HepG2 (cell line): ENCODE measurements around the gene RFX2. TPM values are rescaled to one million over a fixed set of nuclear protein-coding genes. Genes with fewer than 3 reads are reported as not detected.

Experiments
- BCL6 ChIP-seq: IDR thresholded peaks from 2 replicates; pipeline ENCODE4 v1.6.1; 2016; ENCODE audit warnings: missing genetic modification reagents, missing compliant biosample characterization
- FOXC1 ChIP-seq: sonication (generic); formaldehyde crosslinking; IDR thresholded peaks from 2 replicates; pipeline ENCODE4 v1.8.0; 2022; ENCODE audit warnings: mild to moderate bottlenecking, missing genetic modification reagents, borderline replicate concordance
- HDAC6 ChIP-seq: fragments of 200-600 bp; sonication (generic); IDR thresholded peaks from 2 replicates; pipeline ENCODE4 v1.7.0; 2017; ENCODE audit warnings: mild to moderate bottlenecking, antibody characterized with exemption, low read length, low read depth
- HOXA3 ChIP-seq: sonication (generic); formaldehyde crosslinking; IDR thresholded peaks from 2 replicates; pipeline ENCODE4 v1.5.0; 2020; ENCODE audit warnings: missing genetic modification reagents
- KIAA2018 ChIP-seq: sonication (generic); formaldehyde crosslinking; IDR thresholded peaks from 2 replicates; pipeline ENCODE4 v1.5.0; 2020; ENCODE audit warnings: mild to moderate bottlenecking, missing genetic modification reagents, borderline replicate concordance
- MXI1 ChIP-seq: IDR thresholded peaks from 3 replicates; pipeline ENCODE4 v1.6.1; 2012; ENCODE audit warnings: low read depth, low read length, inconsistent platforms, borderline replicate concordance
- NFE2L1 ChIP-seq: sonication (generic); formaldehyde crosslinking; IDR thresholded peaks from 2 replicates; pipeline ENCODE4 v1.4.0; 2020; ENCODE audit warnings: missing genetic modification reagents, mild to moderate bottlenecking, borderline replicate concordance
- ZFP41 ChIP-seq: sonication (generic); formaldehyde crosslinking; IDR thresholded peaks from 2 replicates; pipeline ENCODE4 v1.4.0; 2020; ENCODE audit warnings: mild to moderate bottlenecking, missing genetic modification reagents, borderline replicate concordance
- ZNF318 ChIP-seq: sonication (generic); formaldehyde crosslinking; IDR thresholded peaks from 2 replicates; pipeline ENCODE4 v1.4.0; 2020; ENCODE audit warnings: mild to moderate bottlenecking, missing genetic modification reagents
- ZNF335 ChIP-seq: sonication (generic); formaldehyde crosslinking; IDR thresholded peaks from 2 replicates; pipeline ENCODE4 v1.4.0; 2020; ENCODE audit warnings: missing genetic modification reagents
- ZNF530 ChIP-seq: sonication (generic); formaldehyde crosslinking; IDR thresholded peaks from 2 replicates; pipeline ENCODE4 v1.5.0; 2020; ENCODE audit warnings: low read depth, mild to moderate bottlenecking, missing genetic modification reagents
- polyA plus RNA-seq, 8 experiments: library from polyadenylated mRNA; depleted of rRNA in 3 of 8; stranded (reverse) in 7 of 8; unstranded in 1 of 8; fragments of >200 nt; fragmentation: Illumina TruSeq in 4 of 8; extraction: Trizol in 4 of 8; gene quantifications; 2 replicates each; pipeline versions ENCODE4 v1.2.1 to v1.2.3, GENCODE V29; 2011 to 2016; ENCODE audit warnings: low read depth in 4 of 8, missing spikeins in 1 of 8, mixed read lengths in 1 of 8; ENCODE audit not compliant: insufficient read depth in 1 of 8
- total RNA-seq, 5 experiments: library from RNA; depleted of rRNA; stranded (reverse); fragments of >200 nt; fragmentation: Illumina TruSeq; extraction: Trizol; gene quantifications; 2 replicates each; pipeline ENCODE4 v1.2.3, GENCODE V29; 2016; ENCODE audit warnings: low read depth in 1 of 5

The RFX2 gene
- total and polyA plus RNA-seq, 2 of the 13 experiments (the other 11 are each of a cell fraction or from before 2014, with no cell fraction given) = 2.8 to 3.3 TPM

- no peak for TF ChIP-seq ZNF318 (CRISPR knock-in tag)
- TF ChIP-seq HOXA3 (CRISPR knock-in tag) = no peak
- TF ChIP-seq BCL6 (CRISPR knock-in tag) = no peak
- TF ChIP-seq ZNF335 (CRISPR knock-in tag) = no peak
- no peak for TF ChIP-seq HDAC6
- TF ChIP-seq ZNF530 (CRISPR knock-in tag) = no peak
- no peak for TF ChIP-seq FOXC1
- TF ChIP-seq ZFP41 (CRISPR knock-in tag) = no peak
- TF ChIP-seq MXI1 = no peak
- TF ChIP-seq KIAA2018 = no peak
- no peak for TF ChIP-seq NFE2L1 (CRISPR knock-in tag)
Observed at GRCh38 chr19:6062961-6063575, 47.2 kb downstream of the RFX2 start (continued).
